Head of caudate nucleus (tissue), 42 donors: ENCODE data around the gene SLC39A1.

Experiments used
- DNase-seq, 42 donors: peaks; one replicate each; pipeline versions ENCODE4 v3.0.0 to v3.0.0-alpha.2; 2020 to 2021; ENCODE audit warnings: mixed read lengths in 7 of 42
- intact Hi-C: fragments of 100-400 bp; cut with DNase I; formaldehyde crosslinking; loops from one replicate; pipeline ENCODE4 v1.15.0; 2022

Gene SLC39A1

GRCh38 chr1:153957744-153958110 lies 5.6 kb downstream of the SLC39A1 start:
- no peak for DNase-seq
- intact Hi-C loops, result loop anchor here (10.0 kb wide), 1 partner anchor 163 kb away; no protein-coding TSS in a partner anchor

GRCh38 chr1:153956997-153957715 lies 6.2 kb downstream of the SLC39A1 start:
- DNase-seq, result no peak
- intact Hi-C loops, result loop anchor here (10.0 kb wide), 1 partner anchor 162 kb away; no protein-coding TSS in a partner anchor

GRCh38 chr1:153954826-153955225 lies 8.5 kb downstream of the SLC39A1 start:
- intact Hi-C loops, result loop anchor here (10.0 kb wide), 1 partner anchor 160 kb away; no protein-coding TSS in a partner anchor
- no peak for DNase-seq

- intact Hi-C loops, result loop anchor here (10.0 kb wide), 1 partner anchor 159 kb away; no protein-coding TSS in a partner anchor
- DNase-seq, result no peak
Observed at GRCh38 chr1:153953859-153954365, 9.4 kb downstream of the SLC39A1 start.

- intact Hi-C loops, result loop anchor here (10.0 kb wide), 1 partner anchor 157 kb away; no protein-coding TSS in a partner anchor
- DNase-seq, result no peak
Observed at GRCh38 chr1:153951801-153952200, 11.5 kb downstream of the SLC39A1 start.

- DNase-seq, result no peak
- intact Hi-C loops, result loop anchor here (10.0 kb wide), 1 partner anchor 156 kb away; no protein-coding TSS in a partner anchor
Observed at GRCh38 chr1:153951183-153951582, 12.2 kb downstream of the SLC39A1 start.

GRCh38 chr1:153946622-153947241 lies 16.6 kb downstream of the SLC39A1 start, which contains the start of gene DENND4B:
Gene DENND4B (minus strand): TSS chr1:153946718. CDS start chr1:153944374, 2,344 bp downstream.
- DNase-seq, result peak; percentile 48 to 94 (median 85)
- intact Hi-C loops, result loop anchor here (2.0 kb wide), 1 partner anchor 24 kb away; the partner anchor contains the start of gene GATAD2B

- intact Hi-C loops, result loop anchor here (2.0 kb wide), 1 partner anchor 23 kb away; the partner anchor contains the start of gene GATAD2B
- DNase-seq, result peak; percentile 53 to 91 (median 84)
Observed at GRCh38 chr1:153945795-153946621, 17.3 kb downstream of the SLC39A1 start.

GRCh38 chr1:153945131-153945794 lies 18.1 kb downstream of the SLC39A1 start:
- peak in 23 of 42 donors; percentile 18 to 62 (median 42) for DNase-seq
- intact Hi-C loops, result no loop called here

- intact Hi-C loops, result no loop called here
- no peak for DNase-seq
Observed at GRCh38 chr1:153944827-153945117, 18.6 kb downstream of the SLC39A1 start.

GRCh38 chr1:153944005-153944826 lies 19.1 kb downstream of the SLC39A1 start:
- intact Hi-C loops, result no loop called here
- no peak for DNase-seq

- intact Hi-C loops, result no loop called here
Observed at GRCh38 chr1:153942766-153943549, 20.4 kb downstream of the SLC39A1 start.

GRCh38 chr1:153941826-153942725 lies 21.3 kb downstream of the SLC39A1 start:
- no peak for DNase-seq
- intact Hi-C loops, result no loop called here

More at GRCh38 chr1:153942766-153943549, 20.4 kb downstream of the SLC39A1 start:
- no peak for DNase-seq

GRCh38 chr1:153940756-153941155 lies 22.6 kb downstream of the SLC39A1 start:
- intact Hi-C loops, result no loop called here

GRCh38 chr1:153939476-153939875 lies 23.9 kb downstream of the SLC39A1 start:
- DNase-seq, result no peak
- intact Hi-C loops, result no loop called here

More at GRCh38 chr1:153940756-153941155, 22.6 kb downstream of the SLC39A1 start:
- peak in 1 of 42 donors; percentile 24 for DNase-seq

- intact Hi-C loops, result no loop called here
- DNase-seq, result no peak
Observed at GRCh38 chr1:153938996-153939395, 24.3 kb downstream of the SLC39A1 start.
